Measurements from ENCODE around the gene MYLIP.

GRCh38 chr6:16153211-16153820 is 24.4 kb downstream of the MYLIP start:
- no peak for TF ChIP-seq POLR2A (IDR thresholded peaks at IDR 0.05)
- TF ChIP-seq CTCF (IDR thresholded peaks at IDR 0.05) = no peak
- TF ChIP-seq POLR2AphosphoS5 (IDR thresholded peaks at IDR 0.05) = no peak
